Airway epithelial cell (primary cell): Measurements from ENCODE around the gene ZBTB8OS. TPM values are rescaled to one million over a fixed set of nuclear protein-coding genes. Genes with fewer than 3 reads are reported as not detected.

Experiments used
- total RNA-seq: library from RNA; depleted of rRNA; stranded (reverse); fragments of >200 nt; gene quantifications from 2 replicates; pipeline ENCODE4 v1.2.3, GENCODE V29; 2015

Gene ZBTB8OS
- total RNA-seq = 40.4 and 40.8 TPM in 2 replicates

DNA sequence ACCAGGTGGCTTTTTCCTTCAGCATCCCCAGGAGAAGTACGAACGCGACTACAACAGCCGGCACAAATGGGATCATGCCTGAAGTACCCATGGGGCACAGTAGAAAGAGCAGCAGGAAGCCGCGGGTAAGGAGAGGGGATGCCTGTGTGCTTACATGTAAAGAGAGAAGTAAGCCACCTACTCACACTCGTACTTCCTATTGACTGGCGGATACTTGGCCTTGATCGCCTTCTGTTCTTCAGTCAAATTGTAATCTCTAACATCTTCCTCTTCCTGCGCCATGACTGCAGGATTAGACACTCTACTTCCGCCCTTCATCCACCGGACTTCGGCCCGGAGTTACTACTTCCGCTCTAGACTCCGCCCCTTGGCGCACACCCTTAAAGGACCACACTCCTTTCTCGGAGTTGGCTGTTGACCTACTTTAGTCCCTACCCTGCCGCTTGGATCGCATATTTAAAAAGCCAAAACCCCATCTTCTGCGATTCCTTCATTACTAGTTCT lies at the start of gene ZBTB8OS:
Gene ZBTB8OS (minus strand): TSS at position 303 of the 504 bp plus-strand sequence. CDS start 21 bp downstream, at position 282.

DNA sequence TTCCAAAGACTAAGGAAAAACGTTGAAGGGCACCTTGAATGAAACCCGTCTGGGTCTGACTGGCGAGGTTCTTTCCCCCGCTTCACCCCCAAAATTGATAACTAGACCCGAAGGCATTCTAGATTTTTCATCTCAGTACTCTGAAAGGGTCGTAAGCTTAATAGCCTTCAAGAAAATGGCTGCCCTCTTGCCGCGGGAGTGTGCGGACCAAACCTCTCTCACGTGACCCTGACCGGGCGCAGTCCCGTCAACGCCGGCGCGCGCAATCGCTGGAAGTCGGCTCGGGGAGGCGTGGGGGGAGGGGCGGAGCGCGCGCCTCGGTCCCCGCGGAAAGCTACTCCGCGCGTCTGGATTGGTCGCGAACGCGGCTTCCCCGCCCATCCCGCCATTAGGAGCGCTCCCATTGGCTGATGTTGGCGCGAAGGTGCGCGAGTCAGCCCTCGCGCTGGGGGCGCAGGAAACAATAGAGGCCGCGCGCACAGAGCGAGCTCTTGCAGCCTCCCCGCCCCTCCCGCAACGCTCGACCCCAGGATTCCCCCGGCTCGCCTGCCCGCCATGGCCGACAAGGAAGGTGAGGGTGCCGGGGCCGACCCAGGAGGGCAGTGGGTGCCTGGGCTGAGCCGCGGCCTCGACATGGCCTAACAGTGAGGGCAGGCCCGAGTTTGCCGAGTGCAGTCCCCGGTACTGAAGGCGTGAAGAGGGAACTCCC lies 556 bp upstream of the ZBTB8OS start, which contains the start of gene RBBP4:
Gene RBBP4 (plus strand): TSS at position 457 of the 709 bp plus-strand sequence. CDS start 99 bp downstream, at position 556.

Other genes starting within 250 kb of the ZBTB8OS start
- gene ZBTB8B, start 185.5 kb downstream of the ZBTB8OS start, total RNA-seq = under 0.01 TPM in 1 of 2 replicates, not detected in the other
- gene ZBTB8A, start 111.1 kb downstream of the ZBTB8OS start, total RNA-seq = 3.8 and 5.3 TPM in 2 replicates
- gene RBBP4, start 658 bp upstream of the ZBTB8OS start, total RNA-seq = 94.2 and 139 TPM in 2 replicates
- gene SYNC, start 52.2 kb upstream of the ZBTB8OS start, total RNA-seq = 6.7 and 8.7 TPM in 2 replicates
- gene YARS1, start 166.8 kb upstream of the ZBTB8OS start, total RNA-seq = 66.5 and 101 TPM in 2 replicates
- gene S100PBP, start 167.1 kb upstream of the ZBTB8OS start, total RNA-seq = 9.7 and 14.5 TPM in 2 replicates
- gene FNDC5, start 220.4 kb upstream of the ZBTB8OS start, total RNA-seq = not detected in 2 replicates
- not detected in 2 replicates for gene HPCA, start 235.9 kb upstream of the ZBTB8OS start, total RNA-seq